ENCODE results near the gene C9orf153. TPM values are rescaled to one million over a fixed set of nuclear protein-coding genes. Genes with fewer than 3 reads are reported as not detected.
"Not testable (repeated sequence)": the region's sequence is repeated elsewhere in the genome, so short reads cannot be mapped to it uniquely, and the experiment has no call there.

C9orf153 gene
- total and polyA plus RNA-seq, 2 of the 13 experiments (the other 11 are each of a cell fraction or from before 2014, with no cell fraction given), result 0.17 to 0.44 TPM

DNA sequence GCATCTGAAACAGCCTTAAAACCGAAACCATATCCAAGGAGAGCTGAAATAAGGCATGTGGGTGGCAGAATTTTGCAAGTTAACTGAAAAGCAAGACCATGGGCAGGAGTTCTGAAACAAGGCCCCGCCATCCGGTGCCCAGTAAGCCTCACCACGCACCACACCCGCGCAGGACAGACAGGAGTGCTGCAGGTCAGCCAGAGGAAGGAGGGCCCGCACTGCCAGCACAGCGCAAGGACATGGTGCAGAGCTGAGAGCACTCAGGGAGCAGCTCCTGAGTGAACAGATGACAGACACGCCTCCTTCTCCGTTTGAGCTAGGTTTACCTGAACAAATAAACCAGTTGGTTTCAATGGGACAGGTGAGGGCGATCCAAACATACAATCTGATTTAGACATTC is 39.4 kb upstream of the C9orf153 start (continued):
- TF ChIP-seq, protein P1, sequence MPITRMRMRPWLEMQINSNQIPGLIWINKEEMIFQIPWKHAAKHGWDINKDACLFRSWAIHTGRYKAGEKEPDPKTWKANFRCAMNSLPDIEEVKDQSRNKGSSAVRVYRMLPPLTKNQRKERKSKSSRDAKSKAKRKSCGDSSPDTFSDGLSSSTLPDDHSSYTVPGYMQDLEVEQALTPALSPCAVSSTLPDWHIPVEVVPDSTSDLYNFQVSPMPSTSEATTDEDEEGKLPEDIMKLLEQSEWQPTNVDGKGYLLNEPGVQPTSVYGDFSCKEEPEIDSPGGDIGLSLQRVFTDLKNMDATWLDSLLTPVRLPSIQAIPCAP (CRISPR knock-in tag; IDR thresholded peaks at IDR 0.05; ENCODE audit: low read depth), result no peak
- TF ChIP-seq BORCS8-MEF2B (CRISPR knock-in tag; IDR thresholded peaks at IDR 0.05) (no peak), NR2F6 (IDR thresholded peaks at IDR 0.05) (no peak), NR2F6 (CRISPR knock-in tag; IDR thresholded peaks at IDR 0.05) (no peak), DPF2 (CRISPR knock-in tag; IDR thresholded peaks at IDR 0.05; ENCODE audit: borderline replicate concordance, low read depth) (no peak), ZNF431 (CRISPR knock-in tag; IDR thresholded peaks at IDR 0.05; ENCODE audit: borderline replicate concordance, low read depth) (no peak)
- TF ChIP-seq, protein P2, sequence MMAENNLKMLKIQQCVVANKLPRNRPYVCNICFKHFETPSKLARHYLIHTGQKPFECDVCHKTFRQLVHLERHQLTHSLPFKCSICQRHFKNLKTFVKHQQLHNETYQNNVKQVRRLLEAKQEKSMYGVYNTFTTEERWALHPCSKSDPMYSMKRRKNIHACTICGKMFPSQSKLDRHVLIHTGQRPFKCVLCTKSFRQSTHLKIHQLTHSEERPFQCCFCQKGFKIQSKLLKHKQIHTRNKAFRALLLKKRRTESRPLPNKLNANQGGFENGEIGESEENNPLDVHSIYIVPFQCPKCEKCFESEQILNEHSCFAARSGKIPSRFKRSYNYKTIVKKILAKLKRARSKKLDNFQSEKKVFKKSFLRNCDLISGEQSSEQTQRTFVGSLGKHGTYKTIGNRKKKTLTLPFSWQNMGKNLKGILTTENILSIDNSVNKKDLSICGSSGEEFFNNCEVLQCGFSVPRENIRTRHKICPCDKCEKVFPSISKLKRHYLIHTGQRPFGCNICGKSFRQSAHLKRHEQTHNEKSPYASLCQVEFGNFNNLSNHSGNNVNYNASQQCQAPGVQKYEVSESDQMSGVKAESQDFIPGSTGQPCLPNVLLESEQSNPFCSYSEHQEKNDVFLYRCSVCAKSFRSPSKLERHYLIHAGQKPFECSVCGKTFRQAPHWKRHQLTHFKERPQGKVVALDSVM (CRISPR knock-in tag; IDR thresholded peaks at IDR 0.05), result no peak
- TF ChIP-seq, protein P3, sequence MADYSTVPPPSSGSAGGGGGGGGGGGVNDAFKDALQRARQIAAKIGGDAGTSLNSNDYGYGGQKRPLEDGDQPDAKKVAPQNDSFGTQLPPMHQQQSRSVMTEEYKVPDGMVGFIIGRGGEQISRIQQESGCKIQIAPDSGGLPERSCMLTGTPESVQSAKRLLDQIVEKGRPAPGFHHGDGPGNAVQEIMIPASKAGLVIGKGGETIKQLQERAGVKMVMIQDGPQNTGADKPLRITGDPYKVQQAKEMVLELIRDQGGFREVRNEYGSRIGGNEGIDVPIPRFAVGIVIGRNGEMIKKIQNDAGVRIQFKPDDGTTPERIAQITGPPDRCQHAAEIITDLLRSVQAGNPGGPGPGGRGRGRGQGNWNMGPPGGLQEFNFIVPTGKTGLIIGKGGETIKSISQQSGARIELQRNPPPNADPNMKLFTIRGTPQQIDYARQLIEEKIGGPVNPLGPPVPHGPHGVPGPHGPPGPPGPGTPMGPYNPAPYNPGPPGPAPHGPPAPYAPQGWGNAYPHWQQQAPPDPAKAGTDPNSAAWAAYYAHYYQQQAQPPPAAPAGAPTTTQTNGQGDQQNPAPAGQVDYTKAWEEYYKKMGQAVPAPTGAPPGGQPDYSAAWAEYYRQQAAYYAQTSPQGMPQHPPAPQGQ (CRISPR knock-in tag; IDR thresholded peaks at IDR 0.05; ENCODE audit: borderline replicate concordance), result no peak

DNA sequence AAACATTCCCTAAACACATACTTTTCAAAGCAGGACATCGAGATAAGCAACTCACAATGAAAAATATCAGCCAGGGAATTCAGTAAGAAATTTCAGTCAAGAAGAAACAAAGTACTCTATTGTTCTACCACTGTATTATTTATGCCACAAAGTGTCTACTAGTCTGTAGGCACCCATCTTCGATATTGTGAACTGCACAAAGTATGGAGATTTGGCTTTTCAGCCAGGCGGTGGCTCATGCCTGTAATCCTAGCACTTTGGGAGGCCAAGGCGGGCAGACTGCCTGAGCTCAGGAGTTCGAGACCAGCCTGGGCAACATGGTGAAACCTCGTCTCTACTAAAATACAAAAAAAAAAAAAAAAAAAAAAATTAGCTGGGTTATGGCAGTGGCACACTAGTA is 30.9 kb upstream of the C9orf153 start:
- intact Hi-C loops (cut with micrococcal nuclease; ENCODE audit: unreplicated experiment); POLR2A ChIA-PET; H3K27ac ChIP-seq (ENCODE audit: extremely low read length, insufficient read depth, low read length); H2AFZ ChIP-seq (ENCODE audit: low read length); H3K79me2 ChIP-seq (ENCODE audit: insufficient read depth, low read length); H3K9ac ChIP-seq (ENCODE audit: insufficient read depth, low read depth, low read length); ATAC-seq; H3K27me3 ChIP-seq (ENCODE audit: control insufficient read depth in 1 of 2, insufficient read depth in 2 of 2, low read length in 2 of 2); H3K9me3 ChIP-seq (ENCODE audit: low read length); FAIRE-seq; H3K4me2 ChIP-seq (ENCODE audit: low read depth, low read length); DNase-seq (ENCODE audit: low spot score); BruUV-seq (replicated peaks); in situ Hi-C loops (cut with HindIII; ENCODE audit: extremely low pct_ligation_motif_present, low pct_unique_long_range_greater_than_20kb); H4K20me1 ChIP-seq (ENCODE audit: insufficient read depth, low read length); H3K36me3 ChIP-seq (replicated peaks in 1 of 2; ENCODE audit: control insufficient read depth in 1 of 2, insufficient read depth in 2 of 2, low read length in 2 of 2); CTCF ChIA-PET (ENCODE audit: low intra/inter-chr PET ratio, low total read pairs); H3K4me3 ChIP-seq (replicated peaks in 1 of 3; ENCODE audit: insufficient read depth in 1 of 3, low read depth in 2 of 3, low read length in 3 of 3): not testable (repeated sequence)
- H3K4me1 ChIP-seq (ENCODE audit: insufficient read depth, low read length), result peaks cover 13% of the 10 kb centered on the region
- 90% methylated on average over 6 of the region's 6 CpGs for WGBS (ENCODE audit: low lambda C conversion rate)
